ENCODE measurements around the gene SERPINE3.

SERPINE3 gene

GRCh38 chr13:51364404-51365008 is 25.0 kb downstream of the SERPINE3 start:
- no peak for DNase-seq

DNA sequence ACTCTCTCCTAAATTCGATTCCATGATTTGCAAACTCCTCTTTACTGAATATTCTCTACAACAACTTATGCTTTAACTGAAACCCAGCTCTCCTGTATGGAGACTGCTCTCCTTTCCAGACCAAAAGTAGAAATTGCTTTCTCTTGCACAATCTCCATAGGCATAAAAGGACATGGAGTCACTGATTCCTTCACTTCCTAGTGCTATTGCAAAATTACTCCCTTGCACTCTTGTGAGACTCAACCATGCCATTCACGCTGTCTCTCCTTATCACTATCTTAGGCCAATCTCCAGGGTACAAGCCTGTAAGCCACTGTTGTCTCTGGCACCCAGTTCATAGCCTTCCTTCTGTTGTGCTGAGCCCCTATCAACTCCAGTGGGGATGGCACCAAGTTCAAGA is 30.6 kb downstream of the SERPINE3 start:
- DNase-seq = no peak

DNA sequence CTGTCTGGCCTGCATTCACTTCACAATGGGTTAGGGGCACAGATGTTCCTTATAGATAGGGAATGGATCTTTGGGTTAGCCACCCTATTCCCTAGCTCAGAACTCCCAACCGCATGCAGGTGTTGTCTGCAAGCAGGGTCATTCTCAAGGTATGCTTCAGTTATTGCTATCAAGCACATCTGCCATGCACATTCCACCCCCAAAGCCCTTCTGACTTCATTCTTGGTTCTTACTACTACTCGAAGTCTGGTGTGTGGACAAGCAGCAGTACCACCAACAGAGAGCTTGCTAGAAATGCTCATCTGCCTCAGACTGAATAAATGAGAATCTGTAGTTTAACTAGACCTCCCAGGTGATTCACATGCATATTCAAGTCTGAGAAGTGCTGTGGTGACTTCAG is 31.3 kb downstream of the SERPINE3 start:
- no peak for DNase-seq

DNA sequence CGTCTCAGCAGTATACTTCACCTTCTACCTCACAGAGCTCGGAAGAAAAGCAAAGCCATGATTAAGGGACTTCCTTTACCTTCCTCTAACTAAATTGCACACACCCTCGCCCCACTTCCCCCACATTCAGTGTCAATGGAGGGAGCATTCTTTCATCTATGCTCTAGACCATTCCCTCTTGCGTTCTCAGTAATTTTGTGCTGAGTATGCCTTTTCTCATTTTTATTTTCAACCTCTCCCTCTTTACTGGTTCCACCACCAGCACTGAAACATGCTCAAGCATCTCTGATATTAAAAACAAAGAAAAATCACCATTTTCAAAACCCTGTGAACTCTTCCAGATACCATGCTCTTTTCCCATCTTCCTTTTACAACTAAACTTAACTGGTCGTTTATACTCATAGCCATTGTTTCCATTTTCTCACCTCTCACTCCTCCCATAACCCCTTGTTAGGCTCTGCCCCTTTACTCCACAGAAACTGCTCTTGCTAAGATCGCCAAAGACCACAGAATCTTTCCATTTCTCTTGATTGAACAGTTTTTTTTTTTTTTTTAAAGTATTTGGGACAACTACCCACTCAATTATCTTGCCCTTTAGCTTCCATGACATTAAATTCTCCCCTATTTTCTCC is 32.4 kb downstream of the SERPINE3 start:
- DNase-seq = no peak

- DNase-seq = no peak
Observed at GRCh38 chr13:51373451-51373850, 34.0 kb downstream of the SERPINE3 start.

DNA sequence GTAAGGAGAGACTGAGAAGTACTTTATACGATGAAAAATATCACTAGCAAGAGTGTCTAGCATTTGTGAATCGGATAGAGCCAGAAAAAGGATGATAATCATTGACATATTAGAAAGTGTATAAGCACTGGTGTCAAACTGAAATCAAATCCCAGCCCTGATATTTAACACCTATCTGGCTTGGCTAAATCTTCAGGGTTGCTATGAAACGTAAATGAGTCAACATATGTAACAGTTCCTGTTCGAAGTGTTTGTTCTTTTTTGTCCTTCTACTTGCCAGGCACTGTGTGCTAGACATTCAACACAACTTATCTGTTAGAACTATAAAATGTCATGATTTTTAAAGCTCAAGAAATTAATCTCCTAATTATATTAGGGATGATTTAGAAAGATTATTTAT is 40.8 kb downstream of the SERPINE3 start:
- no peak for DNase-seq

GRCh38 chr13:51385114-51385513 is 45.6 kb downstream of the SERPINE3 start:
- no peak for DNase-seq

DNA sequence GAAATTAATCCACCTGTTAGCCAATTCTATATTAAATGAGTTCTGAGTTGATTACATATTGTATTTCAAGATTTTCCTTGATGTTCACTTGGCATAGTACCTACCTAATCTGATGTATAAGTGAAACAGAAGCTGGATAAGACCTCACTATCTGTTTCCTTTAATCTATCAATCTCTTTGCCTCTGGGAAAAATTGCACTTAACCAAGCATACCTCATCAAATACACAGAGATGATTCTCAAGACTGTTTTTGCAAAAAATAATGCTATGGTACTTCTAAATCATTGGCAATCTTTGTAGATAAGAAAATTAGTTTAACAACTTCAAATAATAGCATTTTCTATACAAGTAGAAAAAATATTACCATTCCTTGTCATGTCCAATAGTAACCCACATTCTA is 55.2 kb downstream of the SERPINE3 start:
- DNase-seq = no peak

DNA sequence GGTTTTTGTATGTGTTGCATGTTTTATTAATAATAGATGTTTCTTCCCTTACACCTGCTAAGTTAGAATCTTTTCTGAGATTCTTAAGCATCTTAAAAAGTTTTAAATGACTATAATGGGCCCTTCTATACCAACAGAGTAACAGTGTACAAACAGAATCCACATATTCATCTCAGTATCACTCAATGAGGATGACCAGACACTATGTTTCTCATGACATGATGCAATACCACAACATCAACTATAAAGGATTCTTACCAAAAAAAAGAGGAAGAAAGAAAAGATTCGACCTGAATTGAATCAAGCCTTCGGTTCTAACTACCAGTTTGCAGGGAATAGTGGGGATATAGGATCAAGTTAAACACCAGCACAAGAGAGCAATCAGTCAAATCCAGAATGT is 56.9 kb downstream of the SERPINE3 start:
- no peak for DNase-seq

DNA sequence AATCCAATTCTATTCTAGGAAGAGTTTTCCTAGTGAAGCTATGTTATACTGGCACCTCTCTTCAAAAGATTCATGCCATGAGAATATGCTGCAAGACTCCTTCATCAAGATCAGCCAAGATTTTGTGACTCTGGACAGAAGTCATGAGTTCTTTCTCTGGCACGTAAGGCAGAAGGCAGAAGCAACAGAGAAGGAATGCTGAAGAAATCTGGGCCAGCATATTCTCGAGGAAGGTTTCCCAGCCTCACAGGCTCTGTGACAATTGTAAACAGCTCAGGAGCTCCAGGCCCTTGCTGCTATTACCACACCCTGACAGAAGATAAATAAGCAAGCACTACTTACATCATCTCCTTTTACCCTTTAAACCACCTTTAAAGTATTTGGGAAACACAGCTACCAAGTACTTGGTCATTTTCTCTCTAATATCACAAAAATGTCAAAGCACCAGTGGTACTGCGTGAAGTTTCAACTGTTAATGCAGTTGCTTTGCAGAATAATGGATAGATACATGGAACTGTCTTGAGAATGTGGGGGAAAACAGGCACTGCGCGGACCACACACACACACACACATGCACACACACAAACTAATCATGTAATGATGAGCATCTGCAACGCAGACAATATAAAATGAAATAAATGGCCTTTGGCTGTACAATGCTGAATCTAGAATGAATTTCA is 57.9 kb downstream of the SERPINE3 start:
- DNase-seq = no peak

DNA sequence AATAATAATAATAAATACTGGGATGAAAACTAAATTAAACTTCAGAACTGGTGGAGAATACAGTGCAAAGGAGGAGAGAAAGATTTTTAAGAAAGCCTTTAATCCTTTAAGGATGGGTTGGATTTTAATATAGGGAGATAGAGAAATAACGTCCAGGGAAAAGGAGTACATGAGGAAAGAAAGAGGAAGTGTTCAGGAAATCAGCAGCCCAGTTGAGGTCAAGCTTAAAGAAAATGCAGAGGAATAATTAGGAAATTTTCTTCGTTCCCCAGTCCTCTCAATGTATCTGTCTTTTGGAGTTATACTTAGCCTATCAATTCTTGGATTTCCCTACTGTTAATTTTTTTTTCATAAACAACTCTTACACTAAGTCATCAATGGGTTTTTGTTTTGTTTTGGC is 65.7 kb downstream of the SERPINE3 start:
- no peak for DNase-seq

DNA sequence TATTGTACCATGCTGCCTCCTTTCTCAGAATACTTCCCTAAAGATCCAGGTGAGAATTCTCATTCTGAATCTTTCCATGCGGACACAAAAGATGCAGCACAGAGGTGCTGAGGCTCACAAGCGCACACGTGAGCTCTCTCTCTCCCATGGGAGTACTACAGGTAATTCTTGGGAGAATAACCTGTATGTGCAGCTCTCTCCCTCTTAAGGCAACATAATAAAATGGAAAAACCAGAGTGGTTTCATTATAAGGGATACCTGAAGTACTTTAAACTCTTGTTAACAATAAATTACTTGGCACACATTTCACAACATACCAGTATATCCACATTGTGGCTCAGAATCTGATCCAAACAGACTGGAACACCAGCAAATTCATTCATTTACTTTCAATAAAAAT is 72.9 kb downstream of the SERPINE3 start:
- no peak for DNase-seq
